Pancreas (tissue), 10 donors: ENCODE results near the gene KIF2A. TPM values are rescaled to one million over a fixed set of nuclear protein-coding genes. Genes with fewer than 3 reads are reported as not detected.

Experiments
- ATAC-seq, 4 donors: fragments of 200-7000 bp; cut with Tn5 transposase; one replicate each; pipeline versions ENCODE4 v1.8.0 to v1.9.1; 2020; ENCODE audit warnings: mild to moderate bottlenecking in 4 of 4, moderate library complexity in 4 of 4
- DNase-seq, 6 donors: peaks; one replicate each; pipeline ENCODE4 v3.0.0-alpha.2; 2020
- FAIRE-seq: peaks from 2 replicates; lab custom pipeline; 2012; peaks lifted over from hg19 to GRCh38; lab: Jason Lieb, UNC
- H3K27ac ChIP-seq, 4 donors: fragments of 200-600 bp; sonication (generic); 1 replicate in 3 of 4; 2 replicates in 1 of 4; pipeline versions ENCODE4 v1.5.0 to v1.8.0; 2020
- H3K27me3 ChIP-seq, 4 donors: fragments of 200-600 bp; one replicate each; pipeline ENCODE4 v1.8.0; 2021
- H3K36me3 ChIP-seq, 3 donors: fragments of 200-600 bp; sonication (generic) in 1 of 3; one replicate each; pipeline versions ENCODE4 v1.5.0 to v1.8.0; 2020 to 2021
- H3K4me1 ChIP-seq, 3 donors: fragments of 200-600 bp; one replicate each; pipeline ENCODE4 v1.8.0; 2021
- H3K4me3 ChIP-seq, 4 donors: fragments of 200-600 bp; sonication (generic) in 2 of 4; one replicate each; pipeline versions ENCODE4 v1.5.0 to v1.8.0; 2020 to 2021
- H3K9me3 ChIP-seq, 4 donors: fragments of 200-600 bp; one replicate each; pipeline ENCODE4 v1.8.0; 2021
- WGBS, 2 donors: extraction: QIAGEN DNeasy Blood & Tissue Kit; methylation state at CpG; one replicate each; pipeline ENCODE4 v1.1.7; 2013; 5-methylcytosine and 5-hydroxymethylcytosine counted together
- intact Hi-C, 3 donors: fragments of 100-400 bp; cut with DNase I; formaldehyde crosslinking; loops; one replicate each; pipeline versions ENCODE4 v1.11.1 to v1.14.2; 2022
- polyA plus RNA-seq, 2 donors: library from polyadenylated mRNA; stranded (reverse); fragments of 200-250 nt; gene quantifications; one replicate each; pipeline ENCODE4 v1.2.3, GENCODE V29; 2013
- total RNA-seq, 6 donors: library from RNA; stranded (reverse); fragmentation: NEBNext Ultra II Directional in 4 of 6; extraction: Animal tissue kit (Norgen Biotek cat#: 25700) in 4 of 6; gene quantifications; one replicate each; pipeline versions ENCODE4 v1.2.1 to v1.2.4, GENCODE V29; 2021 to 2023
- TF ChIP-seq, protein P1 (sequence below), 4 donors: fragments of 200-600 bp; sonication (generic) in 3 of 4; IDR thresholded peaks; one replicate each; pipeline versions ENCODE4 v1.5.0 to v1.8.0; 2021; ENCODE audit warnings: antibody characterized with exemption in 4 of 4
- donor health status: healthy with polysubstance abuse.
- donor health status: DM: no; HTN: no; CAD: no; lungs with moderate emphysema.
- donor health status: DM: no; HTN: no; CAD: no.
- donor health status: control.
- donor health status: control.
- donor health status: Bipolar disorder and iron deficiency.
- donor health status: DM: yes; HTN: yes; CAD: no.
- donor health status: DM: no; HTN: no; CAD: no.
- donor health status: DM: no; HTN: no; CAD: no.
- donor health status: DM: yes; HTN: yes; CAD: no.

KIF2A gene
- total RNA-seq (10 to 100 TPM; 13.6 to 24.5 (median 16.6) TPM), polyA plus RNA-seq (1 to 10 TPM; 3.7 to 4.5 TPM)

DNA sequence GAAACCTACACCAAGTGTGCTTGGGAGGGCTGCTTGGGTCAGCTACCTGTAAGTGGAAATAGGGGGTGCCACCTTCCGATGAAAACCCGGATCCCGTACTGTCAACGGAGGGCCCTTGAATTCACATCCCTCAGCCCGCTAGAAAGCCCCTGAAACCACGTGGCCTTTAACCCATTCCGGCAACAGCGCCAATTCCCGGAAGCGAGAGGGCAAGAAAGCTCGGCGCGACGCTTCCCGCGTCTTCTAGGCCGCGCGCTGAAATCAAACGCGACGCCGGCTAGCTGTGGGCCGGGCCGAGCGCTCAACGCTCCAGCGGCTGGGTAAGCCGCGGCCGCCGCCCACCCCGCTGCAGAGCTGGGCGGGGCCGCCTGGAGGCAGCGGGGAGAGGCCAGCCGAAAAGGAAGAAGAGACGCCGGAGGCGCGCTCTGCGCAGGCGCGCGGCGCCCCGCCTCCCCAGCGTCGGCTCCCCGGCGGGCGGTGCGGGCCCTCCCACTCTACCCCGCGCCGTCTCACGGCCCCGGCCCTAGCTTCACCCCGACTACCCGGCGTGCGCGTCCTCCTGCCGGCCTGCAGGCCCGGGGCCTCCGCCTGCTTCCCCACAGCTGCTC is at the start of gene KIF2A:
Gene KIF2A, plus strand, starts transcription at position 492 of the 608 bp plus-strand sequence. CDS start 267 bp downstream, outside the sequence.
- TF ChIP-seq, protein P1, sequence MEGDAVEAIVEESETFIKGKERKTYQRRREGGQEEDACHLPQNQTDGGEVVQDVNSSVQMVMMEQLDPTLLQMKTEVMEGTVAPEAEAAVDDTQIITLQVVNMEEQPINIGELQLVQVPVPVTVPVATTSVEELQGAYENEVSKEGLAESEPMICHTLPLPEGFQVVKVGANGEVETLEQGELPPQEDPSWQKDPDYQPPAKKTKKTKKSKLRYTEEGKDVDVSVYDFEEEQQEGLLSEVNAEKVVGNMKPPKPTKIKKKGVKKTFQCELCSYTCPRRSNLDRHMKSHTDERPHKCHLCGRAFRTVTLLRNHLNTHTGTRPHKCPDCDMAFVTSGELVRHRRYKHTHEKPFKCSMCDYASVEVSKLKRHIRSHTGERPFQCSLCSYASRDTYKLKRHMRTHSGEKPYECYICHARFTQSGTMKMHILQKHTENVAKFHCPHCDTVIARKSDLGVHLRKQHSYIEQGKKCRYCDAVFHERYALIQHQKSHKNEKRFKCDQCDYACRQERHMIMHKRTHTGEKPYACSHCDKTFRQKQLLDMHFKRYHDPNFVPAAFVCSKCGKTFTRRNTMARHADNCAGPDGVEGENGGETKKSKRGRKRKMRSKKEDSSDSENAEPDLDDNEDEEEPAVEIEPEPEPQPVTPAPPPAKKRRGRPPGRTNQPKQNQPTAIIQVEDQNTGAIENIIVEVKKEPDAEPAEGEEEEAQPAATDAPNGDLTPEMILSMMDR (IDR thresholded peaks at IDR 0.05) = no peak
- ATAC-seq = peak; percentile 93 to 97 (median 97)
- 0 to 1% methylated on average over 51 to 66 of the region's 66 CpGs for WGBS, 2 donors
- peak within 1 kb of the TSS; percentile 56 to 92 (median 82) for H3K27ac ChIP-seq
- FAIRE-seq = no peak
- H3K27me3 ChIP-seq = no peaks in the 10 kb centered on the region
- DNase-seq = peak; percentile 86 to 95 (median 89)
- H3K36me3 ChIP-seq = no peaks in the 10 kb centered on the region
- H3K4me1 ChIP-seq = peaks cover 0 to 19% (median 5%) of the 10 kb centered on the region in 3 donors
- H3K9me3 ChIP-seq = no peaks in the 10 kb centered on the region
- peak within 1 kb of the TSS; percentile 79 to 96 (median 94) for H3K4me3 ChIP-seq
- intact Hi-C loops = no loop called here

DNA sequence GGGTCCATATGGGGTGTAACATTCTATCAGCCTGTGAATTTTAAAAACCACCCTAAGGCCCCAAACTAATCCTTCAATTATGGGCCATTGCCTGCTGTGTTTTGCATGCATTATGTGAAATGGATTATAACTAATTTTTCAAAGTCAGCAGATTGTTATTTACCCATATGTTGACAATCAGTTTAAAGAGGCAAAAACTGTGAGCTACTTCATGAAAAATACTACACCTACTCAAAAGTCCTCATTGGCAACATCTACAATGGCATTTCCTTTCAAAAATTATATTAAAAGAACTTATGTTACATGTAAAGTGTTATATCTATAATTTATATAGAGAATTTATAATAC is 49.0 kb upstream of the KIF2A start:
- intact Hi-C loops = no loop called here
- Histone ChIP-seq H3K36me3 (no peaks in the 10 kb centered on the region), H3K4me1 (peaks cover 12 to 25% (median 18%) of the 10 kb centered on the region in 3 donors), H3K27me3 (no peaks in the 10 kb centered on the region), H3K9me3 (no peaks in the 10 kb centered on the region), H3K4me3 (no peak overlapping the region), H3K27ac (peak overlapping the region in 2 of 4 donors; percentile 59 to 82)
- TF ChIP-seq, protein P1 (IDR thresholded peaks at IDR 0.05) = no peak
- ATAC-seq = no peak
- no peak for DNase-seq
- no peak for FAIRE-seq

DNA sequence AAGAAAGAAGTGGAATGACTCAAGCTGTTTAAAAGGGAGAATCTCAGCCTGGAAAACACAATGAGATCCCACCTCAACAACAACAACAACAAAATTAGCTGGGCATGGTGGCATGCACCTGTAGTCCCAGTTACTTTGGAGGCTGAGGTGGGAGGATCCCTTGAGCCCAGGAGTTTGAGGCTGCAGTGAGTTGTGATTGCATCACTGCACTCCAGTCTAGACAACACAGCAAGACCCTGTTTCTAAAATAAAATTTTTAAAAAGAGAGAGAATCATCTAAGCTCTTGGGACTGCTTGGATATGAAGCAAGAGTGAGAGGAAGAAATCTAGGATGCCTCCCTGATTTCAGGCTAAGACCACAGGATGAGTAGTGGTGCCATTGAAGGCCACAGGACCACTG is 47.4 kb upstream of the KIF2A start:
- no peak for ATAC-seq
- H3K36me3 ChIP-seq = no peaks in the 10 kb centered on the region
- DNase-seq = no peak
- intact Hi-C loops = no loop called here
- peaks cover 12 to 29% (median 25%) of the 10 kb centered on the region in 3 donors for H3K4me1 ChIP-seq
- TF ChIP-seq, protein P1 (IDR thresholded peaks at IDR 0.05) = no peak
- FAIRE-seq = no peak
- no peak overlapping the region for H3K4me3 ChIP-seq
- no peak overlapping the region for H3K27ac ChIP-seq
- no peaks in the 10 kb centered on the region for H3K27me3 ChIP-seq
- H3K9me3 ChIP-seq = no peaks in the 10 kb centered on the region

DNA sequence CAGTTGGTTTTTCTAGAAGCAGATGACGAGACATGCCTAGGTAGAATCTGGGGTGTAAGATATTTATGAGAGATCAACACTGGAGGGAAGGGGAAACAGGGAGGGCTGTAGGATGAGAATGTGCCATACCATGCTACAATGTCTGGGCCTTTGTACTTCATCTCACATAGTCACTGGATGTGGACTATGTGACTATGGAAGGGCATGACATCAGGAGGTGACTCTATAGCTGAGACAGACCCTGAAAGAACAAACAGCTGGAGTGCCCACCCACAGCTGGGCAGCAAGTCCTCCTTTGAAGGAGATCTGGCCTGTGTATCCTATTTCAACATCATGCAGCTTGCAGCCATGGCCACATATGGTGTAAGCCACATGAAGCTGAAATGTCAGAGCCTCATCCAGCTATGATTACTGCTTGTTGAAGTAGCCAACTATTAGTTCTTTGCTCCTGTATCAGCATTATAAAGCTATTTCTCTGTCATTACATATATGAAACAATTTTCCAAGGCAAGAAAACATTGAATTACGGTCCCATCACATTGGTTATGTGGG is 46.2 kb upstream of the KIF2A start:
- H3K9me3 ChIP-seq = no peaks in the 10 kb centered on the region
- peak in 2 of 4 donors; percentile 27 to 31 for ATAC-seq
- H3K36me3 ChIP-seq = no peaks in the 10 kb centered on the region
- H3K27me3 ChIP-seq = no peaks in the 10 kb centered on the region
- DNase-seq = no peak
- peaks cover 12 to 29% (median 25%) of the 10 kb centered on the region in 3 donors for H3K4me1 ChIP-seq
- H3K4me3 ChIP-seq = no peak overlapping the region
- intact Hi-C loops = no loop called here
- 89 to 95% methylated on average over 2 of the region's 2 CpGs for WGBS, 2 donors
- no peak for FAIRE-seq
- H3K27ac ChIP-seq = peak overlapping the region in 1 of 4 donors; percentile 61
- TF ChIP-seq, protein P1 (IDR thresholded peaks at IDR 0.05) = no peak

DNA sequence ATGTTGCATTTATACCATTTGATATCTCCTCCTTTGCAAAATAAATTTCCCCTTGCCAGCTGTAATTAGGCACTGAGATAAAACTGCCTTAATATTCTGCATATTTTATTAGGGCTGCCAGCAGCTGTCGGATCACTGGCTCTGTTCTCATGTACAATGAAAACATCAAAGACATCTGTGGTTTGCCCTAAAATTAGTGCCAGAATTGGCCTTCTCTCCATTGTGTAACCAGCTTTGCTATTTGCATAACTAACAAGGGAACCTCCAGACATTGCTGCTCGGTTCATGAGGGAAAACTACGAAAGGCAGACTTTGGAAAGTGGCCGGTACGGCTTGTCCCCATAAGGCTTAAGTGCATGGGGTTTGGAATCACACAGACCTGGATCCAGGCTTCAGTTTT is 45.5 kb upstream of the KIF2A start:
- peak overlapping the region in 2 of 4 donors; percentile 31 to 61 for H3K27ac ChIP-seq
- DNase-seq (no peak), FAIRE-seq (no peak), ATAC-seq (peak; percentile 43 to 58 (median 50))
- TF ChIP-seq, protein P1 (IDR thresholded peaks at IDR 0.05) = no peak
- H3K9me3 ChIP-seq = no peaks in the 10 kb centered on the region
- H3K4me3 ChIP-seq = no peak overlapping the region
- H3K4me1 ChIP-seq = peaks cover 12 to 29% (median 25%) of the 10 kb centered on the region in 3 donors
- no peaks in the 10 kb centered on the region for H3K36me3 ChIP-seq
- no peaks in the 10 kb centered on the region for H3K27me3 ChIP-seq
- intact Hi-C loops = no loop called here
- 32 to 38% methylated on average over 5 of the region's 5 CpGs for WGBS, 2 donors
